SJSA1 (cell line): ENCODE measurements around the gene STMN3. TPM values are rescaled to one million over a fixed set of nuclear protein-coding genes. Genes with fewer than 3 reads are reported as not detected.
"Not testable (repeated sequence)": the region's sequence is repeated elsewhere in the genome, so short reads cannot be mapped to it uniquely, and the experiment has no call there.

Experiments used
- DNase-seq, 2 experiments: peaks; one replicate each; pipeline ENCODE4 v3.0.0-alpha.2; 2015 to 2020; ENCODE audit warnings: low spot score in 2 of 2, low read depth in 1 of 2
- H3K27ac ChIP-seq: fragments of 250-450 bp; sonication (Bioruptor Pico); 2 replicates; pipeline ENCODE4 v1.5.1; 2020; ENCODE audit warnings: mild to moderate bottlenecking, moderate library complexity
- H3K27me3 ChIP-seq: fragments of 250-450 bp; sonication (Bioruptor Pico); replicated peaks from 2 replicates; pipeline ENCODE4 v1.5.1; 2020; ENCODE audit warnings: mild to moderate bottlenecking, moderate library complexity
- H3K36me3 ChIP-seq: fragments of 250-450 bp; sonication (Bioruptor Pico); 2 replicates; pipeline ENCODE4 v1.5.1; 2020; ENCODE audit warnings: mild to moderate bottlenecking
- H3K4me1 ChIP-seq: fragments of 250-450 bp; sonication (Bioruptor Pico); replicated peaks from 2 replicates; pipeline ENCODE4 v1.6.1; 2021; ENCODE audit warnings: mild to moderate bottlenecking
- H3K4me3 ChIP-seq: fragments of 250-450 bp; sonication (Bioruptor Pico); 2 replicates; pipeline ENCODE4 v1.5.1; 2020; ENCODE audit warnings: mild to moderate bottlenecking
- H3K9me3 ChIP-seq: fragments of 250-450 bp; sonication (Bioruptor Pico); replicated peaks from 2 replicates; pipeline ENCODE4 v1.5.1; 2020; ENCODE audit warnings: mild to moderate bottlenecking
- total RNA-seq: library from RNA; depleted of rRNA; stranded (reverse); fragments of >200 nt; shearing (Covaris generic); gene quantifications from 2 replicates; pipeline ENCODE4 v1.2.3, GENCODE V29; 2014

The STMN3 gene
- total RNA-seq, 1 experiment from 2014 or later = 1.3 TPM

GRCh38 chr20:63678071-63678470 lies 24.8 kb upstream of the STMN3 start:
- Histone ChIP-seq H3K36me3 (peaks cover 63% of the 10 kb centered on the region), H3K27ac (no peak overlapping the region), H3K4me3 (no peak overlapping the region), H3K4me1 (peaks cover 19% of the 10 kb centered on the region), H3K27me3 (no peaks in the 10 kb centered on the region), H3K9me3 (no peaks in the 10 kb centered on the region)
- DNase-seq = no peak

DNA sequence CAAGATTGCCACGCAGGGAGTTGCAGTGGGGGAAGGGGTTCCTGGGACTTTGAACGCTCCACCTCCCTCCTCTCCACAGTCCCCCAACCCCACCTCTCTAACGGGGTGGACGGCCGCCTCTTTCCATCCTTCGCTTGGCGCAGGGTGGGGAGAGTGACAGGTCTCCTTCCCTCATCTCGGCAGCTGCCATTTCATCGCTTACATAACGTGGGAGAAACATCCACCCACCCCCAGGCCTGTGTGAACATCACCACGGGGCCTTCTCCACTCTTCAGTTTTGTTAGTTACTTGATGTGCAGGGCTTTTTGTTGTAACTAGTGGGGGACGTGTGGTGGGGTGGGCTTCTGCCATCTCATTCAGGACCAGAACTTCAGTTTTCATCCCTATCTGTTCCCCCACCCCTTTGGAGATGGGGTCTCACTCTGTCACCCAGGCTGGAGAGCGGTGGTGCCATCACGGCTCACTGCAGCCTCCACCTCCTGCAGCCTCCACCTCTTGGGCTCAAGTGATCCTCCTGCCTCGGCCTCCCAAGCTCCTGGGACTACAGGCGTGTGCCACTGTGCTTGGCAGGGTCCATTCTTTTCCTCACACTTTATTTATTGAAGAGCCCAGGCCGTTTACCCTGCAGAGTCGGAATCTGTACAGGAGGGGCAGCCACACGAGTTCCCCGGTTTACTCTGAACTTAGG lies 22.6 kb upstream of the STMN3 start:
- H3K36me3 ChIP-seq = peaks cover 61% of the 10 kb centered on the region
- no peaks in the 10 kb centered on the region for H3K4me1 ChIP-seq
- no peak for DNase-seq
- no peaks in the 10 kb centered on the region for H3K27me3 ChIP-seq
- no peak overlapping the region for H3K27ac ChIP-seq
- no peak overlapping the region for H3K4me3 ChIP-seq
- no peaks in the 10 kb centered on the region for H3K9me3 ChIP-seq

DNA sequence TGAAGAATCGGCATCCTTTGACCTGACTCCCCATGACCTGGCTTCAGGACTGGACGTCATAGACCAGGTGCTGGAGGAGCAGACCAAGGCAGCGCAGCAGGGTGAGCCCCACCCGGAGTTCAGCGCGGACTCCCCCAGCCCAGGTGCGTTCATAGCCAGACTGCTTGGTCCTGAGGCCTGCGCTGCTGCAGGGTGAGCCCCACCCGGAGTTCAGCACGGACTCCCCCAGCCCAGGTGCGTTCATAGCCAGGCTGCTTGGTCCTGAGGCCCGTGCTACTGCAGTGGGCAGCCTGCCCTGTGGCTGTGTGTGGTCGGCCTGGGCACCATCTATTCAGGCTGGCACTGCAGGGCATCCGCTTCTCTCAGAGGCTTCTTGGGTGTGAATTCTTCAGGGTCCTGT lies 20.7 kb upstream of the STMN3 start:
- H3K9me3 ChIP-seq = no peaks in the 10 kb centered on the region
- no peak overlapping the region for H3K4me3 ChIP-seq
- DNase-seq = no peak
- peaks cover 50% of the 10 kb centered on the region for H3K36me3 ChIP-seq
- H3K4me1 ChIP-seq = no peaks in the 10 kb centered on the region
- H3K27ac ChIP-seq = no peak overlapping the region
- no peaks in the 10 kb centered on the region for H3K27me3 ChIP-seq

- no peaks in the 10 kb centered on the region for H3K9me3 ChIP-seq
- H3K27ac ChIP-seq = no peak overlapping the region
- H3K4me3 ChIP-seq = no peak overlapping the region
- H3K27me3 ChIP-seq = no peaks in the 10 kb centered on the region
- H3K4me1 ChIP-seq = no peaks in the 10 kb centered on the region
- H3K36me3 ChIP-seq = peaks cover 56% of the 10 kb centered on the region
- no peak for DNase-seq
Measured at GRCh38 chr20:63672666-63673065, 19.4 kb upstream of the STMN3 start.

GRCh38 chr20:63671695-63672094 lies 18.5 kb upstream of the STMN3 start:
- H3K4me1 ChIP-seq, H3K27ac ChIP-seq, H3K27me3 ChIP-seq, DNase-seq, H3K9me3 ChIP-seq, H3K4me3 ChIP-seq: not testable (repeated sequence)
- H3K36me3 ChIP-seq = peaks cover 61% of the 10 kb centered on the region

GRCh38 chr20:63668351-63668750 lies 15.1 kb upstream of the STMN3 start:
- Histone ChIP-seq H3K36me3 (peaks cover 71% of the 10 kb centered on the region), H3K27ac (no peak overlapping the region), H3K27me3 (no peaks in the 10 kb centered on the region), H3K9me3 (no peaks in the 10 kb centered on the region), H3K4me1 (no peaks in the 10 kb centered on the region), H3K4me3 (no peak overlapping the region)
- DNase-seq = no peak

GRCh38 chr20:63667858-63668257 lies 14.6 kb upstream of the STMN3 start:
- no peak overlapping the region for H3K4me3 ChIP-seq
- DNase-seq = no peak
- H3K4me1 ChIP-seq = no peaks in the 10 kb centered on the region
- no peak overlapping the region for H3K27ac ChIP-seq
- H3K36me3 ChIP-seq = peaks cover 71% of the 10 kb centered on the region
- H3K9me3 ChIP-seq = no peaks in the 10 kb centered on the region
- H3K27me3 ChIP-seq = no peaks in the 10 kb centered on the region

GRCh38 chr20:63665708-63666107 lies 12.5 kb upstream of the STMN3 start:
- DNase-seq = no peak
- Histone ChIP-seq H3K4me1 (no peaks in the 10 kb centered on the region), H3K27ac (no peak overlapping the region), H3K27me3 (no peaks in the 10 kb centered on the region), H3K4me3 (no peak overlapping the region), H3K9me3 (no peaks in the 10 kb centered on the region), H3K36me3 (peaks cover 79% of the 10 kb centered on the region)

- H3K36me3 ChIP-seq = peaks cover 79% of the 10 kb centered on the region
- H3K27me3 ChIP-seq = no peaks in the 10 kb centered on the region
- no peaks in the 10 kb centered on the region for H3K9me3 ChIP-seq
- H3K4me3 ChIP-seq = no peak overlapping the region
- no peak overlapping the region for H3K27ac ChIP-seq
- H3K4me1 ChIP-seq = no peaks in the 10 kb centered on the region
- DNase-seq = no peak
Measured at GRCh38 chr20:63664861-63665594, 11.8 kb upstream of the STMN3 start.

- H3K4me1 ChIP-seq = peaks cover 2% of the 10 kb centered on the region
- H3K4me3 ChIP-seq = no peak overlapping the region
- DNase-seq = no peak
- no peak overlapping the region for H3K27ac ChIP-seq
- H3K9me3 ChIP-seq = no peaks in the 10 kb centered on the region
- H3K27me3 ChIP-seq = no peaks in the 10 kb centered on the region
- H3K36me3 ChIP-seq = peaks cover 82% of the 10 kb centered on the region
Measured at GRCh38 chr20:63664143-63664851, 11.1 kb upstream of the STMN3 start.

GRCh38 chr20:63663332-63664066 lies 10.3 kb upstream of the STMN3 start:
- DNase-seq = no peak
- Histone ChIP-seq H3K27me3 (no peaks in the 10 kb centered on the region), H3K27ac (no peak overlapping the region), H3K36me3 (peaks cover 76% of the 10 kb centered on the region), H3K4me1 (peaks cover 6% of the 10 kb centered on the region), H3K4me3 (no peak overlapping the region), H3K9me3 (no peaks in the 10 kb centered on the region)

DNA sequence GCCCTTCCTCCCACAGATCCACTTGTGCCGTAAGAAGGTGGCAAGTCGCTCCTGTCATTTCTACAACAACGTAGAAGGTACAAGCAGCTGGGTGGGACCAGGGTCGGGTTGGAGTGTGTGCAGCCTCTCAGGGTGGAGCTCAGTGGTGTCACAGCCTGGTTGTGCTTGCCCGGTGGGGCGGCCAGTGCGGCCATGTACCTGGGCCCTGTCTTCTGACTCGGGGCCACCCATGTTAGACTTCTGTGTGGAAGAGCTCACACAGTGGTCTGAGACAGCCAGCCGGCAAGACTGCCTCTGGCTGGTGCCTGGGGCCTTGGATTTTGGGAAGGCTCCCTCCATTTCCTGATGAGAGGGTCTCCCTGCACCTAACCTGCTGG lies 9.6 kb upstream of the STMN3 start:
- peaks cover 71% of the 10 kb centered on the region for H3K36me3 ChIP-seq
- DNase-seq = no peak
- no peak overlapping the region for H3K4me3 ChIP-seq
- no peak overlapping the region for H3K27ac ChIP-seq
- no peaks in the 10 kb centered on the region for H3K9me3 ChIP-seq
- H3K4me1 ChIP-seq = peaks cover 8% of the 10 kb centered on the region
- H3K27me3 ChIP-seq = no peaks in the 10 kb centered on the region

DNA sequence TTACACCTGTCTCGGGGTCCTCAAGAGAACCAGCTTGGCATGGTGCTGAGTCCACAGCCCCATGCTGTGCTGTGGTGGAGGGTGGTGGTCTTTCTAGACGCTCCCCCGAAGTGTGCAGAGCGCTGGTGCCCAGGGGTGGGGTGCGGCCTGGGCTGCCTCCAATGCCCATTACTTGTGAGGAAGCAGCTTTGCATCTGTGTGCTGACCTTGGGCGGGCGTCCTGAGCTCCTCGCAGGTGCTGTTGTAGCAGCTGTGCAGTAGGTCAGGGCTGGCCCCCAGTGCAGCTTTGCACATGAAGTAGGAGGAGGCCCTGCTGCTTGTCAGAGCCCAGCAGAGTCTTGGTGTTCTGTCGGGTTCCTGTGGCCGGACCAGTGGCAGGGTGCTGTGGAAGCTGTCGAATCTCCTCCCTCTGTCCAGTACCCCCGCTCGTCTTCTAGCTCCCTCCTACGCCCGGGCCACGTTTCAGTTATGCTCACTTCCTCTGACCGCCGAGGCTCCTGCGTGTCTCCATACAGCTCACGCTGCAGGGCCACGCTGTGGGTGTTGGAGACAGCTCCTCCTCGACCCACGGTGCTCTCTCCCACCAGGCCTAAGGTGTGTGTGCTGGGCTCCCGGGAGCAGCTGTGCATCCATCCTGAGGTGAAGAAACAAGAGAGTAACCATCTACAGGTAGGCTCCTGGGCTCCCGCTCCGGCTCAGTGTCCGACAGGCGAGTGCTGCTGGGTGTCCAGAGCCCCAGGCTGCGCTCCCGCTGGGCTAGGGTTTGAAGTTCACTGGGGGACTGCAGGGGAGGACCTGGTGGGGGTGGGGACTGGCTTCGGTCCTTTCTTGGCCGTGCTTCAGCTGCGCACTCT lies 9.0 kb upstream of the STMN3 start:
- no peak overlapping the region for H3K27ac ChIP-seq
- H3K27me3 ChIP-seq = no peaks in the 10 kb centered on the region
- no peak for DNase-seq
- peaks cover 10% of the 10 kb centered on the region for H3K4me1 ChIP-seq
- H3K36me3 ChIP-seq = peaks cover 64% of the 10 kb centered on the region
- H3K9me3 ChIP-seq = no peaks in the 10 kb centered on the region
- no peak overlapping the region for H3K4me3 ChIP-seq
